NK-92 treated with Interleukin-12 subunit alpha and Interleukin-12 subunit beta, amount 100 ng/mL, for 24 hours (cell line): ENCODE data around the gene FAR2.
"Not testable (repeated sequence)": the region's sequence is repeated elsewhere in the genome, so short reads cannot be mapped to it uniquely, and the experiment has no call there.

Experiments used
- DNase-seq: peaks from one replicate; lab custom pipeline; 2025; lab: John Stamatoyannopoulos, UW

FAR2 gene

GRCh38 chr12:29152981-29153630 is 4.0 kb downstream of the FAR2 start:
- no peak for DNase-seq

GRCh38 chr12:29155079-29155478 is 6.0 kb downstream of the FAR2 start:
- DNase-seq, result no peak

- DNase-seq, result no peak
Measured at GRCh38 chr12:29157486-29157946, 8.4 kb downstream of the FAR2 start.

DNA sequence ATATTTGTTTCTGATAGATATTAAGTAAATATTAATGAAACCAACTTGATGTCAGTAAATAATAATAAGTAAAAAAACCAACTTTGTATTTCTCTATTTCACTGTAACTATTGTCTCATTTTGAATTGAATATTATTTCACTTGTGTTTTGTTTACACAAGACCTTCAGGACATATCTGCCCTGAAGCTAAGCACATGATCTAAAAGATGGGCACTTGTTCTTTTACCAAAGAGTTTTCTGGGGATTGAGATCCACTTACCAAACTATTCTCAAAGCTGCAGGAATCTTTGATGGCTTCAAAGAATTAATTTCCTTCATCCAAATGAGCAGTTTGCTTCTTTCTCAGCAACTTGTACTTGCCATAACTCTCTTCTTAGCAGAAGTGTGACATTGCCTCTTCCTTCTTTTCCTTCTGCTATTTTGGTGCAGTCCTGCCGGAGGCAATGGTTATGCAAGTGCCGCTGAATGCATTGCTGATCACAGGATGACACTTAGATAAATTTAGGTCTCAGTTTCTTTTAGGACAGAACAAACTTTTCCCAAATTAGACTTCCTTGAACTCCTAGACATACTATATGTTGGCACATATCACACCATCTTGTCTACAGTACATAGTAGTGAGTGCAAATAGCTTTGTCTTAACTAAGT is 9.2 kb downstream of the FAR2 start:
- DNase-seq, result no peak

GRCh38 chr12:29159661-29160060 is 10.6 kb downstream of the FAR2 start:
- no peak for DNase-seq

DNA sequence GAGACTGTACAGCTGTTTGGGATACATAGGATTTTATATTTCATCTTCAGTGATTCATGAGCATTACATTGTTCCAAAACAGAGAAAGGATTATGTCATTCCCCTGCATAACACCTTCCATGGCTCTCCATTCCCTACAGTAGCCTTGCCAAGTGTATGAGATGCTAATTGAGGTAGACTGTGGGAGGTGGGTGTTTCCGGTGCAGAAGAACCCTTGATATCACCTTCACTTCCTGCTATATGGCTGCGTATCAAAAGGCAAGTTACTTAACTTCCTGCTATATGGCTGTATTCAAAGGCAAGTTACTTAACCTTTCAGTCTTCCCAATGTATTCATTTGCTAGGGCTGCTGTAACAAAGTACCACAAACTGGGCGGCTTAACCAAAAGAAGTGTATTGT is 11.2 kb downstream of the FAR2 start:
- DNase-seq, result no peak

DNA sequence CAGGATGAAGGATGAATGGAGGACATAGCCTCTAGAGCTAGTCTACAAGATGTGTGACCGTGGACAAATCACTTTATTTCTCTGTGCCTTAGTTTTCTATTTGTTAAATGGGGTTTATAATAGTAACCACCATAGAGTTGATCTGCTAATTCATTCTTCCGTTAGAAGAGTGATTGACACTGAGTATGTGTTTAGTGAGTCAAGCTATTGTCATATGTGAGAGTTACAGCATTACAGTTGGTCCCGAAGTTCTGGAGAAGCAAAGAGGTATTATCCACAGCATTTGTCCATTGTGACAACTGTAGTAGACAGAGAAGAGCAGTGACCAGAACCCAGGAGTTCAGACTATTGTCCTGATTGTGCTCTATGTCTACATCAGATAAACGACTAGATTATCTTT is 14.1 kb downstream of the FAR2 start:
- no peak for DNase-seq

- no peak for DNase-seq
Measured at GRCh38 chr12:29164477-29165393, 15.7 kb downstream of the FAR2 start.

- DNase-seq, result no peak
Measured at GRCh38 chr12:29167445-29167844, 18.4 kb downstream of the FAR2 start.

DNA sequence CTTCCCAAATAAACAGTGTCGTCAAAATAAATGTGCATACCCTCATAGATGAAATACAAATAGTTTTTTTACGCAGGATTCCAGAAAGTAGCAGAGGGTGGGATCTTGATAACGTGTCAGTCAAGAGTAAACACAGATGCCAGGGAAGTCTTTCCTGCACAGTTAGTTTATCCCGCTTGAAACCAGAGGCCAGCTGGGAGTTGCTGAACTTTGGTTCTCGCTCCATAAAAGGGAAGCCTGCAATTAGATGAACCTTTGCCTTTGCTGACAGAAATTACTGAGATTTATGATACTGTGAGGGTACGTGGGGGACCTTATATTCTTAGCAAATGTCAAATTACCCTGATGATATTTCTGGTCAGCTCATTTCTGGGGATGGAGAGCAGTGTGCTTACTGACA is 18.9 kb downstream of the FAR2 start:
- no peak for DNase-seq

- DNase-seq, result not testable (repeated sequence)
Measured at GRCh38 chr12:29169978-29170377, 20.9 kb downstream of the FAR2 start.

DNA sequence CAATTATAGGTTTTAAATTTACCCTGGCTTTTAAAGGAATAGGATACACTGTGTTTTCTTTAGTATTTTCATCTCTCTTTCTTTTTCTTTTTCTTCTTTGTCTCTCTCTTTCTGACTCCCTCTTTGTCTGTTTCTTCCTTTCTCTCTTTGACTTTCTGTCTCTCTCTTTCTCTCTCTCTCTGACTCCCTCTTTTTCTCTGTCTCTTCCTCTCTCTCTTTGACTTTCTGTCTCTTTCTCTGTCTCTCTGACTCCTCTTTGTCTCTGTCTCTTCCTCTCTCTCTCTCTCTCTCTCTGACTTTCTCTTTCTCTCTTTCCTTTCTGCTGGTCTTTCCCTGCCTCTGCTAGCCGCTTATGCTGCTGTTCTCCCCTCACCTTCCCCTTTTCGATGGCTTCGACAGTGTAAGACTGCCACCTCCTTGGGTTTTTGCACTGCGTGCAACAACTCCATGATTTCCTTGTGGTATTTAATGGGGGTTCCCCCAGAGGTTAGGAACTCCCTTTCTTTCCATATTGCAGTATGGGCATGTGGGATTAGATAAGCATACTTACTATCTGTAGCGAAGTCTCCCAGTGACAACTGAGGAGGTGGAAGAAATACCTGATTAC is 21.5 kb downstream of the FAR2 start:
- DNase-seq, result not testable (repeated sequence)

- no peak for DNase-seq
Measured at GRCh38 chr12:29171421-29172258, 22.6 kb downstream of the FAR2 start.

- DNase-seq, result no peak
Measured at GRCh38 chr12:29176941-29177340, 27.9 kb downstream of the FAR2 start.

GRCh38 chr12:29182247-29182646 is 33.2 kb downstream of the FAR2 start:
- DNase-seq, result not testable (repeated sequence)

- no peak for DNase-seq
Measured at GRCh38 chr12:29187756-29188155, 38.7 kb downstream of the FAR2 start.

DNA sequence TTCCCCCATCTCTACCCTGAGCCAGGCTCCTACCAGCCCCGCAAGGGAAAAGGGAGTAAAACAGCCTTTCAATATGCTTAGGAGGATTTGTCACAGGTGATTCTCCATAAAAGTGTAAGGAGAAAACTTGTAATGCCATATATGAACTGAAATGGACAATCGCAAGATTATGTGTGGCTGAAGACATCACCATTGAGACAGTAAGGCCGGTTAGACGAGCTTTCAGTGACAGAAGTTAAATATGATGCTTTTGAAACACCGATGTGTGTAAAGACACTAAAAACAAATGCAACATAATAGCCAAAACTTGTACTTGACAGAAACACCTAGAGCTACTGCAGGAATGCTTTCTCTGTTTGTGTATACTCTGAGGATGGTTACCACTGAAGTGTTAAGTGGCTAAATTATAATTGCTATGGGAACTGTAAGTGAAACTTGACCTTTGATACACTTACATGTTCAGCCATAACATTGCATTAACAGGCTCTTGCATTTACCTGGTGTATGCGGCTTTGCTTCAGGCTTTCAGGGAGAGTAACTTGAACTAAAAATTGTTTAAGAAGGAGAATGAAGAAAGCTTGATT is 42.3 kb downstream of the FAR2 start:
- DNase-seq, result no peak

GRCh38 chr12:29198901-29199300 is 49.8 kb downstream of the FAR2 start:
- no peak for DNase-seq

GRCh38 chr12:29200586-29200985 is 51.5 kb downstream of the FAR2 start:
- DNase-seq, result no peak

DNA sequence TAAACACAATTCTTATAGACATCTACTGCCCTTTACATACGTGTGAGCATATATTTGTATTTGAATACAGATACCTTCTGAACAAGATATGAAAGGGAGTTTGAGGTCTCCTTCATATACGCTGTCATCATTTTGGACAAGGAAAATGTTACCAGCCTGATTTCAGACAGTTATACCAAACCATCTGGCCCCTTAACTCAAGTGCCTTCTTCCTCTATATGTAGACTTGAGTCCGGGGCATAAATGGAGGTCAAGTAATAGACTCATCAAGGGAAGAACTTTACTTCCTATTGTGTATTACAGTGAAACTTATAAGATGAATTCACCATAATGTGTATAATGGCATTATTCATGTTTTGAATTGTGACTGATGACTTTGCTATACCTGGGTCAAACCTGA is 52.2 kb downstream of the FAR2 start:
- no peak for DNase-seq

GRCh38 chr12:29201746-29202145 is 52.7 kb downstream of the FAR2 start:
- DNase-seq, result no peak
